ENCODE results near the gene ZNF584.
A peak's percentile ranks its signal among the peaks of the same experiment; 100 is the strongest.
"Not testable (repeated sequence)": the region's sequence is repeated elsewhere in the genome, so short reads cannot be mapped to it uniquely, and the experiment has no call there.

ZNF584 gene

GRCh38 chr19:58408152-58409009 lies at the start of gene ZNF584:
Gene ZNF584 (plus strand): TSS chr19:58408649. CDS start chr19:58409148, 499 bp downstream.
- H3K4me3 Mint-ChIP-seq: peak within 1 kb of the TSS; percentile 83
- H3K4me1 Mint-ChIP-seq: peaks cover 42% of the 10 kb centered on the region
- peaks cover 10% of the 10 kb centered on the region for H3K36me3 Mint-ChIP-seq
- H3K27ac Mint-ChIP-seq: peak within 1 kb of the TSS; percentile 87
- no peaks in the 10 kb centered on the region for H3K27me3 Mint-ChIP-seq
- H3K9me3 Mint-ChIP-seq: no peaks in the 10 kb centered on the region
- ATAC-seq: peak; percentile 99

DNA sequence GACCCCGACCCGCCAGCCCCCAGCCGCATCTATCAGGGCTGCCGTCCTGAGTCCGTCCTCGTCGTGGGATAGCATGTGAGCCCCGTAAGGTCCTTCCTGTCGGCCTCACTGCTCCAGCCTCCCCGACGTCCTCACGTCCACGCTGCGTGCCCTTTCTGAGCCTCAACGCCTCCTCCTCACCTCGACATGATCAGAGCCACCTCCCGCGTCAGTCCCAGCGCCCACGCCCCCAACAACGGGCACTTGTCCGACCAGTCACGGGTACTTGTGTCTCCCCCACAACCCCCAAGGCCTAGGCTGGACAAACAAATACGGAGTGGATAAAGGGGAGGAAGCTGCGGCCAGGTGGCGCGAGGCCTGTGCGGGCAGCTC lies 46.6 kb upstream of the ZNF584 start:
- Mint-ChIP-seq H3K27me3 (no peaks in the 10 kb centered on the region), H3K4me3 (peak overlapping the region; percentile 93), H3K4me1 (peaks cover 25% of the 10 kb centered on the region), H3K27ac (peak overlapping the region; percentile 88), H3K9me3 (no peaks in the 10 kb centered on the region), H3K36me3 (no peaks in the 10 kb centered on the region)
- peak; percentile 51 for ATAC-seq

GRCh38 chr19:58362272-58362994 lies 46.0 kb upstream of the ZNF584 start, which contains the start of gene ZNF497:
Gene ZNF497 (minus strand): TSS chr19:58362751. CDS start chr19:58357635, 5,116 bp downstream.
- peak within 1 kb of the TSS; percentile 88 for H3K27ac Mint-ChIP-seq

GRCh38 chr19:58364146-58364545 lies 44.3 kb upstream of the ZNF584 start:
- no peak for ATAC-seq
- H3K27ac Mint-ChIP-seq: no peak overlapping the region
- peaks cover 17% of the 10 kb centered on the region for H3K4me1 Mint-ChIP-seq
- H3K27me3 Mint-ChIP-seq: no peaks in the 10 kb centered on the region
- H3K36me3 Mint-ChIP-seq: no peaks in the 10 kb centered on the region
- no peaks in the 10 kb centered on the region for H3K9me3 Mint-ChIP-seq
- H3K4me3 Mint-ChIP-seq: peak overlapping the region; percentile 42

More at GRCh38 chr19:58362272-58362994, 46.0 kb upstream of the ZNF584 start, which contains the start of gene ZNF497:
- no peaks in the 10 kb centered on the region for H3K36me3 Mint-ChIP-seq
- peak within 1 kb of the TSS; percentile 93 for H3K4me3 Mint-ChIP-seq
- peak; percentile 95 for ATAC-seq
- H3K4me1 Mint-ChIP-seq: peaks cover 23% of the 10 kb centered on the region
- H3K9me3 Mint-ChIP-seq: no peaks in the 10 kb centered on the region
- H3K27me3 Mint-ChIP-seq: no peaks in the 10 kb centered on the region

DNA sequence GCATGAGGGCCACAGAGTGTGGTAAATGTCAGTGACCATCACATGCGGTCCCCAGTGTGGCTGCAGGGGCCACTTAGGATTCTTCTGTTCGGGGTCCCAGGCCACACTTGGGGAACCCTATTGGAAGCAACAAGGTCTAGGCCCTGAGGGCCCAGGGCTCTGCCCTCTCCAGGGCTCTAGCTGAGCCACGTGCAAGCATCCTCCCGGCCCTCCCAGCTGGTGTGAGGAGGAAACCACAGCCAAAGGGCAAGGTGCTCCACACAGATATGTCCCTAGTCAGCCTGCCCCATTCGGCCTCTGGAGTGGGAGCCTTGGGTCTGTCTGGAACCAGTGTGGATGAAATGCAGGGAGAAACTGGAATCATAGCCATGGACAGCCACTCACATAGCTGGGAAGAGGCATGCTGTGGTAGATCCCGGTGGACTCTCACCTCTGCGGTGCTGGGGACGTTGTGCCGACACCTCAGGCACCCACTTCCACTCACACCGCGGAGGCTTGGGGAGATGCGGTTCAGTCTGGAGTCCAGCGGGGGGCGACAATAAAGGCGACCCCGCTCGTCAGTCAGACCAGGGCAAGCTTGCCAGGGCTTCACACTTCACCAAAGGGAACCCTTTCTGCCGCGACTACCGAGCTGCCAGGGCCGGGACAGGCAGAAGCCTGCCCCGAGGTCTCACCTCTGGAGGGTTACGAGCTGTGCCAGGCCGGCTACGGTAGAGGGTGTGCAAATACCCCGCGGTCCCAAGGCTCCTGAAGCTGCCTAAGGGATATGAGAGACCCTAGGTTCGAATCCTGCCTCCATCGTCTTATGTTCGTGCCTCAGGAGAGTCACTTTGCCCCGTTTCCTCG lies 41.6 kb upstream of the ZNF584 start:
- Mint-ChIP-seq H3K27me3 (no peaks in the 10 kb centered on the region), H3K27ac (no peak overlapping the region), H3K4me1 (peaks cover 14% of the 10 kb centered on the region), H3K36me3 (peaks cover 5% of the 10 kb centered on the region), H3K9me3 (no peaks in the 10 kb centered on the region), H3K4me3 (no peak overlapping the region)
- no peak for ATAC-seq

DNA sequence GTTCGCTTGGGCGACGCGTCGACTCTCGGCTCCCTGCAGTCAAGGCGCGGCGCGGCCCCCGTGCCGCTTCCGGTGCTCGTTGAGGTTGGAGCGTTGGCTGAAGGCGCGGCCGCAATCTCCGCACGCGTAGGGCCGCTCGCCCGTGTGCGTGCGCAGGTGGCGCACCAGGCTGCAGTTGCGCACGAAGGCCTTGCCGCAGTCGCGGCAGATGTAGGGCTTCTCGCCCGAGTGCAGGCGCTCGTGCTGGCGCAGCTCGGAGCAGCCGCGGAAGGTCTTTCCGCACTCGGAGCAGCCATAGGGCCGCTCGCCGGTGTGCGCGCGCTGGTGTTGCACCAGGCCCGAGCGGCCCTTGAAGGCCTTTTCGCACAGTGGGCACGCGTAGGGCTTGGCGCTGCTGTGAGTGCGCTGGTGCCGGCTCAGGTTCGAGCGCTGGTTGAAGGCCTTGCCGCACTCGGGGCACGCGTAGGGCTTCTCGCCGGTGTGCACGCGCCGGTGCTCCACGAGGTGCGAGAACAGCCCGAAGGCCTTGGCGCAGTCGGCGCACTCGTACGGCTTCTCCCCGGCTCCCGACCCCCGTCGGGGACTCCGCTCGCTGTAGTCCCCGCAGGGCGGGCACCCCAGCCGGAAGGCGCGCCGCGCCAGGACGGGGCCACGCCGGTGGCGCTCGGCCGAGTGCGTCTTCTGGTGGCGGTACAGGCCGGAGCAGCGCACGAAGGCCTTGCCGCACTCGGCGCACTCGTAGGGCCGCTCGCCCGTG lies 40.6 kb upstream of the ZNF584 start:
- Mint-ChIP-seq H3K27ac (no peak overlapping the region), H3K27me3 (no peaks in the 10 kb centered on the region), H3K4me3 (no peak overlapping the region), H3K36me3 (peaks cover 5% of the 10 kb centered on the region), H3K4me1 (peaks cover 9% of the 10 kb centered on the region), H3K9me3 (no peaks in the 10 kb centered on the region)
- no peak for ATAC-seq

DNA sequence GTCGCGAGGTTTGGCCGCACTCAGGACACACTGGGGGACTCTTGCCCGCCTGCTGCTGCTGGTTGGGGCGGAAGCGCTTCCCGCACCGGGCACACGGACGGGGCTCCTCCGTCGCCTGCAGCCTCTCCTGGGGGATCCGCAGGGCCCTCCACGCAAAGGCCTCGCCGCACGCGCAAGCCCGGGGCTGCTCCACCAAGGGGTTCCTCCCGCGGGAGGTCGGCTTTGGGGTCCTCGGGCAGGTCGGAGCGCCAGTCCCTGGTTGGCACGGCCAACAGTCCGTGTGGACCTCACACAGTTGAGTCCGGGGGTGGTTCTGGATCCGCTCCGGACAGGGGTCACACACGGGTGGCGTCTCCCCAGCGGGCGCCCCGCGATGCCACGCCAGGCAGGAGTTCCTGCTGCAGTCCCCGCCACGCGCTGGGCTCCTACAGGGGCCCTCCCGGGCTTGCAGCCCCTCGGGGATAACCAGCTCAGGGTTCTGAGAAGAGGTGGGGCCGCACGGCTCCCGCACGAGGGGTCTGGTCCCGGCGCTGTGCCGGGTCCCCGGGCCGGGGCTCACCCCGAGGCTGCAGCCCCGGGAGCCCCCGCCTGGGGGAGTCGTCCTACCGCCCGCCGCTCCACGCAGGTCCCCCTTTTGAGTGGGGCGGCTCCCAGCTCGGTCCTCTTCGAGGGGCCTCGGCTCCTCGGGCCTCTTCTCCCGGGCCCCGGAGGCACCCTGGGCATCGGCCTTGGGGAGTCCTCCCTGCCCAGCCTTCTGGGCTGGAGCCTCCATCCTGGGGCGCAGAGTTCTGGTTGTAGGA lies 39.7 kb upstream of the ZNF584 start:
- ATAC-seq: peak; percentile 51
- Mint-ChIP-seq H3K4me1 (peaks cover 6% of the 10 kb centered on the region), H3K27me3 (no peaks in the 10 kb centered on the region), H3K27ac (no peak overlapping the region), H3K9me3 (no peaks in the 10 kb centered on the region), H3K4me3 (no peak overlapping the region), H3K36me3 (peaks cover 5% of the 10 kb centered on the region)

- Mint-ChIP-seq H3K27ac (no peak overlapping the region), H3K4me3 (no peak overlapping the region), H3K36me3 (peaks cover 5% of the 10 kb centered on the region)
Observed at GRCh38 chr19:58372311-58373133, 35.9 kb upstream of the ZNF584 start.

GRCh38 chr19:58374200-58374599 lies 34.2 kb upstream of the ZNF584 start:
- H3K27me3 Mint-ChIP-seq: no peaks in the 10 kb centered on the region
- H3K36me3 Mint-ChIP-seq: peaks cover 5% of the 10 kb centered on the region
- no peak overlapping the region for H3K4me3 Mint-ChIP-seq
- H3K27ac Mint-ChIP-seq: no peak overlapping the region
- H3K9me3 Mint-ChIP-seq: no peaks in the 10 kb centered on the region
- no peak for ATAC-seq
- H3K4me1 Mint-ChIP-seq: peaks cover 9% of the 10 kb centered on the region

More at GRCh38 chr19:58372311-58373133, 35.9 kb upstream of the ZNF584 start:
- Mint-ChIP-seq H3K4me1 (no peaks in the 10 kb centered on the region), H3K9me3 (no peaks in the 10 kb centered on the region), H3K27me3 (no peaks in the 10 kb centered on the region)
- no peak for ATAC-seq

DNA sequence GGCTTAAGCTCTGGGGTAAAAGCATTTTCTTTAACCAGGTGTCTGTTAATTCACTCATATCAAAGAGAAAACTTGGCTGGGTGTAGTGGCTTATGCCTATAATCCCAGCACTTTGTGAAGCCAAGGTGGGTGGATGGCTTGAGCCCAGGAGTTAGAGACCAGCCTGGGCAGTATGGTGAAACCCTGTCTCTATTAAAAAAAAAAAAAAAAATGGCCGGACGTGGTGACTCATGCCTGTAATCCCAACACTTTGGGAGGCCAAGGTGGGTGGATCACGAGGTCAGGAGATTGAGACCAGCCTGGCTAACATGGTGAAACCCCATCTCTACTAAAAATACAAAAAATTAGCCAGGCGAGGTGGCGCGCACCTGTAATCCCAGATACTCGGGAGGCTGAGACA lies 31.7 kb upstream of the ZNF584 start:
- H3K9me3 Mint-ChIP-seq, H3K27ac Mint-ChIP-seq, H3K4me3 Mint-ChIP-seq, H3K36me3 Mint-ChIP-seq, H3K27me3 Mint-ChIP-seq, ATAC-seq: not testable (repeated sequence)
- H3K4me1 Mint-ChIP-seq: peaks cover 22% of the 10 kb centered on the region

- H3K9me3 Mint-ChIP-seq: no peaks in the 10 kb centered on the region
- H3K27me3 Mint-ChIP-seq: no peaks in the 10 kb centered on the region
- H3K4me3 Mint-ChIP-seq: peak overlapping the region; percentile 88
- H3K36me3 Mint-ChIP-seq: no peaks in the 10 kb centered on the region
- ATAC-seq: no peak
- peak overlapping the region; percentile 96 for H3K27ac Mint-ChIP-seq
- H3K4me1 Mint-ChIP-seq: peaks cover 34% of the 10 kb centered on the region
Observed at GRCh38 chr19:58379246-58379645, 29.2 kb upstream of the ZNF584 start.

DNA sequence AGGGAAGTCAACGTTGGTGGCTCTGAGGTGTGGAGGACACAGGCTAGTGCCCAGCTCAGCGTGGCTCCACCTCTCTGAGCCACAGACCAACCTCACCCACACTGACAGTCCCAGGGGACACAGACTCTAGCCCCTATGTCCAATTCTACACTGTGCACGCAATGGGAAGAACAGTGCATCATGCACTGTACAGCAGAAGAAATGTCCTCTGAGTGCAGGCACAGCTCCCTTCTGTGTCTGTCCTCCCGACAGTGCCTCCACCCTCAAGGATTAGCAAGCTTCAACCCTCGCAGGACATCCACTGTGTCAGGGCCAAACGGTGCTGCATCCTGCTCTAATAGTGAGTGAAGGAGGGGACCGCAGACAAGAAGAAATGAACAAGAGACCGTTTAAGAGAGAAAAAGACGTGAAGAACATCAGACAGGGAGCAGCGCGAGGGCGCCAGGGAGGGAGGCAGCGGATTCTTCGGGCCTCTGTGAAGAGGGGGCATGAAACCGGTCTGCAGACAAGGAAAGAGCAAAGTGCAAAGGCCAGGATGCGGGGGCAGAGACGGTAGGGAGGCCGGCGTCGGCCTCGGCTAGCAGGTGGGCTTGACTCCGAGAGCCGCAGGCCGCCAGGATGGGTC lies 28.3 kb upstream of the ZNF584 start:
- Mint-ChIP-seq H3K27ac (peak overlapping the region; percentile 96), H3K9me3 (no peaks in the 10 kb centered on the region), H3K27me3 (no peaks in the 10 kb centered on the region), H3K4me3 (peak overlapping the region; percentile 88), H3K36me3 (no peaks in the 10 kb centered on the region), H3K4me1 (peaks cover 36% of the 10 kb centered on the region)
- peak; percentile 14 for ATAC-seq

Data from stimulated activated memory B cell treated with anti-CD40 and anti-IgM and Interleukin-4, amounts not matched to agents 10 μg/mL and 1 μg/mL and 100 μg/mL, for 72 hours (primary cell).